Aorta (tissue), 5 donors: ENCODE results near the gene KDM2A. TPM values are rescaled to one million over a fixed set of nuclear protein-coding genes. Genes with fewer than 3 reads are reported as not detected.

ENCODE experiments used
- ATAC-seq: fragments of 200-7000 bp; cut with Tn5 transposase; one replicate; pipeline ENCODE4 v1.9.1; 2022; ENCODE audit warnings: moderate library complexity; ENCODE audit not compliant: low FRiP score
- DNase-seq, 2 donors: peaks; one replicate each; pipeline ENCODE4 v3.0.0-alpha.2; 2020
- H3K27ac ChIP-seq, 2 donors: one replicate each; pipeline ENCODE4 v1.5.1; 2013; ENCODE audit warnings: low read length in 2 of 2, mild to moderate bottlenecking in 2 of 2, moderate library complexity in 2 of 2, control low read depth in 1 of 2, inconsistent platforms in 1 of 2, low read depth in 1 of 2
- H3K27me3 ChIP-seq, 2 donors: one replicate each; pipeline ENCODE4 v1.6.1; 2013; ENCODE audit warnings: control low read depth in 1 of 2, low read length in 1 of 2, mild to moderate bottlenecking in 1 of 2, moderate library complexity in 1 of 2; ENCODE audit not compliant: insufficient read depth in 2 of 2, control insufficient read depth in 1 of 2
- H3K36me3 ChIP-seq, 2 donors: one replicate each; pipeline ENCODE4 v1.6.1; 2013; ENCODE audit warnings: control low read depth in 1 of 2, low read length in 1 of 2, mild to moderate bottlenecking in 1 of 2; ENCODE audit not compliant: insufficient read depth in 2 of 2, control insufficient read depth in 1 of 2
- H3K4me1 ChIP-seq, 2 donors: one replicate each; pipeline ENCODE4 v1.6.1; 2013; ENCODE audit warnings: low read length in 2 of 2, control low read depth in 1 of 2, mild to moderate bottlenecking in 1 of 2, moderate library complexity in 1 of 2; ENCODE audit not compliant: insufficient read depth in 2 of 2, control insufficient read depth in 1 of 2
- H3K4me3 ChIP-seq, 2 donors: one replicate each; pipeline ENCODE4 v1.5.1; 2013; ENCODE audit warnings: low read length in 2 of 2, control low read depth in 1 of 2, mild to moderate bottlenecking in 1 of 2
- H3K9me3 ChIP-seq: one replicate; pipeline ENCODE4 v1.6.1; 2013; ENCODE audit warnings: mild to moderate bottlenecking, low read length; ENCODE audit not compliant: control insufficient read depth
- WGBS, 2 donors: extraction: QIAGEN DNeasy Blood & Tissue Kit; methylation state at CpG; one replicate each; pipeline ENCODE4 v1.1.7; 2013; 5-methylcytosine and 5-hydroxymethylcytosine counted together
- intact Hi-C, 2 donors: fragments of 100-400 bp; cut with DNase I; formaldehyde crosslinking; loops; one replicate each; pipeline versions ENCODE4 v1.14.2 to v1.15.0; 2022
- polyA plus RNA-seq, 2 donors: library from polyadenylated mRNA; stranded (reverse); fragments of 200-250 nt; gene quantifications; one replicate each; pipeline ENCODE4 v1.2.3, GENCODE V29; 2013
- total RNA-seq, 2 donors: library from RNA; stranded (reverse); fragmentation: NEBNext Ultra II Directional; extraction: Animal tissue kit (Norgen Biotek cat#: 25700); gene quantifications; one replicate each; pipeline ENCODE4 v1.2.1, GENCODE V29; 2021
- donor health status: healthy with polysubstance abuse.
- donor health status: Bipolar disorder and iron deficiency.
- donor health status: DM: no; HTN: no; CAD: no.
- donor health status: DM: no; HTN: no; CAD: no.
- donor health status: DM: yes; HTN: yes; CAD: no.

KDM2A gene
- total and polyA plus RNA-seq, 4 donors: 11.5 to 106 (median 45.3) TPM

DNA sequence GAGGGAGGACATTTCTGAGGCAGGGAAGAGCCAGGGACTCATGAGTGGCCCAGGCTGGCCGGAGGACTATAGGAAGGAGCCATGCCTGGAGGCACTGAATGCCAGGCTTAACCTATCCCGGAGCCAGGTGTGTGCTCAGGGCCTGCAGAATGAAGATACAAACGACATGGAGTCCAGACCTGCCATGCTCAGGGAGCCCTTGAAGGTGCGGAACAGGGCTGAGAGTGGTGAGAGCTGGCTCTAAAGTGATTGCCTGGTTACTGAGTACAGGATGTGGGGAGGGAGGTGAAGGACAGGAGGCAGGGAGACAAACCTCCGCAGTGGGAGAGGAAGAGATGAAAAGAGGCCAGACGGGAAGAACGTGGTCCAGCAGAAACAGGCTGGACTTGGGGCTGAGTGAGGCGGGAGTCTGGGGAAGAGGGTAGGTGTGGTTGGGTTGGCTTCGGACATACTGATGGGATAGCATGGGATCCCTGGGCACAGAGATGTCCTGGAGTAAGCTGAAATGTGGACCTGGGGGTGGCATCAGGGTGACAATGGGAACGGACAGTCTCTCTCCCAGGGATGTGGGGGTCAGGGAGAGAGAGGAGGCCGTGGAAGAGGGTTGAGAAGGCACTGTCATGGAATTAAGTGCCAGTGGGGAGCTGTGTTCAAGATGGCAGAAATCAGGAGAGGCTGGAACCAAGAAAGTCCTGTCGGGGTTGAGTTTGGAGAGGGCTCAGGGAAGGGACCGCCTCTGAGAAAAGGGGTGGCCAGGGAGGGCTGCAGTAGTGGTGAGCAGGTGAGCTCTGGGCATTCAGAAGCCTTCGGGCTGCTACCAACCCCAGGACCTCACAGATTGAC, 168.5 kb downstream of the KDM2A start:
- no peaks in the 10 kb centered on the region for H3K4me1 ChIP-seq

GRCh38 chr11:67288198-67288451, 169.1 kb downstream of the KDM2A start:
- WGBS, 2 donors: 27% methylated on average over 4 of the region's 4 CpGs
- H3K27ac ChIP-seq: peak overlapping the region; percentile 38 to 85
- ATAC-seq (no peak), DNase-seq (no peak)
- no peaks in the 10 kb centered on the region for H3K4me1 ChIP-seq
- no peaks in the 10 kb centered on the region for H3K9me3 ChIP-seq
- intact Hi-C loops: no loop called here
- no peak overlapping the region for H3K4me3 ChIP-seq
- no peaks in the 10 kb centered on the region for H3K27me3 ChIP-seq
- H3K36me3 ChIP-seq: peaks cover 0 to 10% of the 10 kb centered on the region in 2 donors

More for the DNA sequence above, 168.5 kb downstream of the KDM2A start:
- Histone ChIP-seq H3K4me3 (no peak overlapping the region), H3K27ac (peak overlapping the region; percentile 38 to 85), H3K27me3 (no peaks in the 10 kb centered on the region), H3K36me3 (peaks cover 0 to 15% of the 10 kb centered on the region in 2 donors), H3K9me3 (no peaks in the 10 kb centered on the region)
- WGBS, 2 donors: 79 to 81% methylated on average over 14 of the region's 14 CpGs
- DNase-seq (peak; percentile 43 to 72), ATAC-seq (no peak)
- intact Hi-C loops: no loop called here

- Histone ChIP-seq H3K4me3 (peak overlapping the region; percentile 64 to 89), H3K36me3 (peaks cover 0 to 9% of the 10 kb centered on the region in 2 donors), H3K27ac (peak overlapping the region; percentile 1 to 85), H3K27me3 (no peaks in the 10 kb centered on the region), H3K4me1 (no peaks in the 10 kb centered on the region), H3K9me3 (no peaks in the 10 kb centered on the region)
- intact Hi-C loops: no loop called here
- DNase-seq: peak; percentile 95 to 96
- ATAC-seq: peak; percentile 90
- 0 to 1% methylated on average over 56 to 87 of the region's 87 CpGs for WGBS, 2 donors
Observed at GRCh38 chr11:67288452-67289225, 169.6 kb downstream of the KDM2A start.

GRCh38 chr11:67289226-67289650, 170.2 kb downstream of the KDM2A start, which contains the start of gene ANKRD13D:
Gene ANKRD13D (plus strand): TSS chr11:67289303. CDS start chr11:67289461, 158 bp downstream.
- no peak for DNase-seq
- ATAC-seq: no peak
- intact Hi-C loops: no loop called here
- Histone ChIP-seq H3K27me3 (no peaks in the 10 kb centered on the region), H3K36me3 (peaks cover 0 to 6% of the 10 kb centered on the region in 2 donors), H3K9me3 (no peaks in the 10 kb centered on the region), H3K27ac (peak within 1 kb of the TSS; percentile 38 to 85), H3K4me3 (peak within 1 kb of the TSS; percentile 64 to 89), H3K4me1 (no peaks in the 10 kb centered on the region)
- 0 to 1% methylated on average over 20 to 56 of the region's 56 CpGs for WGBS, 2 donors

DNA sequence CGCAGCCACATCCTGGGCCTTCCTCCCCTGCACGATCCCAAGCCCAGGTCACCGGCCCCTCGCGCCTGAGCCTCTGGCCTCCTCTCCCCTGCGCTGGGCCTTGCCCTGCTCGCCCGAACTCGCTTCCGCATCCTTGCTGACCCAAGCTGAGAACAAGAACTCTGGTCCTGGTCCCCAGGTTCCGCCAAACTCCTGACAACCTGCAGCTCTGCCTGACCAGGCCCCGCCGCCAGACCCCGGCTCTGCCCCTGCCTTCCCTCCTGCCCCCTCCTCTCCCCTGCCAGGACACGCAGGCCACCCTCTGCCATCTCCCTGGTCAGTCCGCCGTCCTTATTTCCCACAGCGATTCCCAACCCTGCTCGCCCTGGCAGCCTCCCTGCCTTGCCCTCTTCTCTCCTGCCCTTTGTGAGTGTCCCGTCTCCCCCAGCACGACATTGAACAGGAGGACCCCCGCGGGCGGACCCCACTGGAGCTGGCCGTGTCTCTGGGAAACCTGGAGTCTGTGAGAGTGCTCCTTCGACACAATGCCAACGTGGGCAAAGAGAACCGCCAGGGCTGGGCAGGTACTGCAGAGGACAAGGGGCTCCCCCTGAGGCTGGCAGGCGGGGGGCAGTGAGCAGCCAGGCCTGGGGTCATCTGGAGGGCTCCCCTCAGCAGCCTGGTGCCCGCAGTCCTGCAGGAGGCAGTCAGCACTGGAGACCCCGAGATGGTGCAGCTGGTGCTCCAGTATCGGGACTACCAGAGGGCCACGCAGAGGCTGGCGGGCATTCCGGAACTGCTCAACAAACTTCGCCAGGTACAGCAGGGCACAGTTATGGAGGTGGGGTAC, 170.8 kb downstream of the KDM2A start:
- Histone ChIP-seq H3K36me3 (peaks cover 0 to 6% of the 10 kb centered on the region in 2 donors), H3K4me1 (no peaks in the 10 kb centered on the region), H3K9me3 (no peaks in the 10 kb centered on the region), H3K27me3 (no peaks in the 10 kb centered on the region), H3K27ac (peak overlapping the region in 1 of 2 donors; percentile 7), H3K4me3 (peak overlapping the region; percentile 64 to 88)
- intact Hi-C loops: no loop called here
- no peak for ATAC-seq
- WGBS, 2 donors: 16 to 19% methylated on average over 33 to 36 of the region's 36 CpGs
- peak; percentile 71 to 78 for DNase-seq

DNA sequence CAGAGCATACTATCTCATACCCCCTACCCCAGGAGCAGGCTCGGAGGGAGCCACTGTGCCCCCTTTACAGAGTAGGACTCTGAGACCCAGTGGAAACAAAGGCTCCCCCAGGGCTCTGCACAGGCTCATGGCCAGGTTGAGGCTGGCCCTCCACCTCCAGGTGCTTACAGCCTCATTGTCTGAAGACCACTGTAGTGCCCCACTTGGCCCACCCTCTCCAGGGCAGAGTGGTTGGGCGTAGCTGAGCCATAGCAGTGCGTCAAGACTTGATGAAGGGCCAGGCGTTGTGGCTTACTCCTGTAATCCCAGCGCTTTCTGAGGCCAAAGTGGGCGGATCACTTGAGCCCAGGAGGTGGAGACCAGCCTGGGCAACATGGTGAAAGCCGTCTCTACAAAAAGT, 171.7 kb downstream of the KDM2A start:
- 29 to 30% methylated on average over 7 of the region's 7 CpGs for WGBS, 2 donors
- ATAC-seq (no peak), DNase-seq (peak; percentile 82 to 85)
- Histone ChIP-seq H3K27ac (peak overlapping the region in 1 of 2 donors; percentile 5), H3K27me3 (no peaks in the 10 kb centered on the region), H3K9me3 (no peaks in the 10 kb centered on the region), H3K4me3 (no peak overlapping the region), H3K4me1 (no peaks in the 10 kb centered on the region), H3K36me3 (peaks cover 0 to 4% of the 10 kb centered on the region in 2 donors)
- intact Hi-C loops: no loop called here

DNA sequence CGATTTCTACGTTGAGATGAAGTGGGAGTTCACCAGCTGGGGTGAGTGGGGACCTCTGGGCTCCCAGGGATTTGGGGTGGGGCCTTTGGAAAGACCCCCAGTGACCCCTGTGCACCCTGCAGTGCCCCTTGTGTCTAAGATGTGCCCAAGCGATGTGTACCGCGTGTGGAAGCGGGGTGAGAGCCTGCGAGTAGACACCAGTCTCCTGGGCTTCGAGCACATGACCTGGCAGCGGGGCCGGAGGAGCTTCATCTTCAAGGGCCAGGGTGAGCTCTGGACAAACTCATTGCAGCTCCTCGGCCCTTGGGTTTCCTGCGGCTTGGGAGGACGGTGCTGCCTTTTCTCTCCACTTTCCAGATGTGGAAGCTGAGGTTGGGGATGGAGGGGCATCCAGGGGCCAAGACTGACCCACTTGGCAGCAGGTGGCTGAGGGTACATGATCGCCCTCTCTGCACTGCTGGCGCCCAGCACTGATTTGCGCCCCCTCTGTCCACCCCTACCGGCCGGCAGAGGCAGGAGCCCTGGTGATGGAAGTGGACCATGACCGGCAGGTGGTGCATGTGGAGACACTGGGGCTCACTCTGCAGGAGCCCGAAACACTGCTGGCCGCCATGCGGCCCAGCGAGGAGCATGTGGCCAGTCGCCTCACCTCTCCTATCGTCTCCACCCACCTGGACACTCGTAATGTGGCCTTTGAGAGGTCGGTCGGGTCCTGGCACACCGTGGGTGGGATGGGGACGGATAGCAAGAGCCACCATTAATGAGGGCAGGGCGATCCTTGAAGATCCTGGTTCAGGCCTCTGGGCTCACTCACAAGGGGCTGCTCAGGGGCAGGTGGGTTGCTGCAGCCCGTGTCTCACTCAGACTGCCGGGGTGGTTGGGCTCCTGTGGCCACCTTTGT, 172.7 kb downstream of the KDM2A start:
- intact Hi-C loops: no loop called here
- no peak for ATAC-seq
- peak; percentile 56 to 71 for DNase-seq
- Histone ChIP-seq H3K36me3 (peaks cover 0 to 4% of the 10 kb centered on the region in 2 donors), H3K27ac (no peak overlapping the region), H3K4me3 (no peak overlapping the region), H3K4me1 (no peaks in the 10 kb centered on the region), H3K27me3 (no peaks in the 10 kb centered on the region), H3K9me3 (no peaks in the 10 kb centered on the region)
- WGBS, 2 donors: 90 to 91% methylated on average over 33 of the region's 33 CpGs
